ENCODE measurements around the gene RICTOR.

The RICTOR gene

GRCh38 chr5:39117401-39117800 is 43.2 kb upstream of the RICTOR start:
- no peaks in the 10 kb centered on the region for H3K36me3 ChIP-seq (ENCODE audit: insufficient read depth, low read length)
- H3K4me2 ChIP-seq (ENCODE audit: low read length): no peak overlapping the region
- H3K4me1 ChIP-seq (ENCODE audit: insufficient read depth, low read length, severe bottlenecking): no peaks in the 10 kb centered on the region
- no peak overlapping the region for H2AFZ ChIP-seq (ENCODE audit: low read length)
- H3K9me2 ChIP-seq (ENCODE audit: low read depth, low read length): no peaks in the 10 kb centered on the region
- no peaks in the 10 kb centered on the region for H3K79me2 ChIP-seq (ENCODE audit: insufficient read depth, low read length)
- H3F3A ChIP-seq (ENCODE audit: insufficient read depth, low read length): no peaks in the 10 kb centered on the region
- no peak overlapping the region for H3K9ac ChIP-seq (ENCODE audit: low read length)
- no peaks in the 10 kb centered on the region for H3K27me3 ChIP-seq (ENCODE audit: insufficient read depth, low read length)
- no peaks in the 10 kb centered on the region for H4K20me1 ChIP-seq (ENCODE audit: insufficient read depth, low read length)
- no peaks in the 10 kb centered on the region for H3K9me3 ChIP-seq (ENCODE audit: low read length)
- TF ChIP-seq CTCF (IDR thresholded peaks at IDR 0.05; ENCODE audit: low read length): no peak
- no peak for TF ChIP-seq EZH2 (IDR thresholded peaks at IDR 0.05; ENCODE audit: borderline replicate concordance, low read length)
- no peak overlapping the region for H3K4me3 ChIP-seq (ENCODE audit: low read depth, low read length, poor library complexity, severe bottlenecking)
- no peak overlapping the region for H3K27ac ChIP-seq (ENCODE audit: low read depth, low read length, poor library complexity, severe bottlenecking)

- no peaks in the 10 kb centered on the region for H3K79me2 ChIP-seq (ENCODE audit: insufficient read depth, low read length)
- no peak overlapping the region for H3K4me3 ChIP-seq (ENCODE audit: low read depth, low read length, poor library complexity, severe bottlenecking)
- H3K9me3 ChIP-seq (ENCODE audit: low read length): no peaks in the 10 kb centered on the region
- no peak overlapping the region for H2AFZ ChIP-seq (ENCODE audit: low read length)
- no peaks in the 10 kb centered on the region for H3K4me1 ChIP-seq (ENCODE audit: insufficient read depth, low read length, severe bottlenecking)
- no peaks in the 10 kb centered on the region for H3F3A ChIP-seq (ENCODE audit: insufficient read depth, low read length)
- no peak overlapping the region for H3K9ac ChIP-seq (ENCODE audit: low read length)
- no peak overlapping the region for H3K27ac ChIP-seq (ENCODE audit: low read depth, low read length, poor library complexity, severe bottlenecking)
- no peaks in the 10 kb centered on the region for H3K36me3 ChIP-seq (ENCODE audit: insufficient read depth, low read length)
- H3K9me2 ChIP-seq (ENCODE audit: low read depth, low read length): no peaks in the 10 kb centered on the region
- H4K20me1 ChIP-seq (ENCODE audit: insufficient read depth, low read length): no peaks in the 10 kb centered on the region
- H3K4me2 ChIP-seq (ENCODE audit: low read length): no peak overlapping the region
- TF ChIP-seq CTCF (IDR thresholded peaks at IDR 0.05; ENCODE audit: low read length) (no peak), EZH2 (IDR thresholded peaks at IDR 0.05; ENCODE audit: borderline replicate concordance, low read length) (no peak)
- H3K27me3 ChIP-seq (ENCODE audit: insufficient read depth, low read length): no peaks in the 10 kb centered on the region
Observed at GRCh38 chr5:39116344-39117170, 42.4 kb upstream of the RICTOR start.

GRCh38 chr5:39115644-39116343 is 41.6 kb upstream of the RICTOR start:
- H3K4me2 ChIP-seq (ENCODE audit: low read length): no peak overlapping the region
- no peaks in the 10 kb centered on the region for H3F3A ChIP-seq (ENCODE audit: insufficient read depth, low read length)
- H3K4me1 ChIP-seq (ENCODE audit: insufficient read depth, low read length, severe bottlenecking): no peaks in the 10 kb centered on the region
- H3K27ac ChIP-seq (ENCODE audit: low read depth, low read length, poor library complexity, severe bottlenecking): no peak overlapping the region
- no peak overlapping the region for H2AFZ ChIP-seq (ENCODE audit: low read length)
- H3K9me3 ChIP-seq (ENCODE audit: low read length): no peaks in the 10 kb centered on the region
- H3K9ac ChIP-seq (ENCODE audit: low read length): no peak overlapping the region
- H3K27me3 ChIP-seq (ENCODE audit: insufficient read depth, low read length): no peaks in the 10 kb centered on the region
- no peak for TF ChIP-seq CTCF (IDR thresholded peaks at IDR 0.05; ENCODE audit: low read length)
- H3K9me2 ChIP-seq (ENCODE audit: low read depth, low read length): no peaks in the 10 kb centered on the region
- no peaks in the 10 kb centered on the region for H3K79me2 ChIP-seq (ENCODE audit: insufficient read depth, low read length)
- H3K36me3 ChIP-seq (ENCODE audit: insufficient read depth, low read length): no peaks in the 10 kb centered on the region
- H4K20me1 ChIP-seq (ENCODE audit: insufficient read depth, low read length): no peaks in the 10 kb centered on the region
- H3K4me3 ChIP-seq (ENCODE audit: low read depth, low read length, poor library complexity, severe bottlenecking): no peak overlapping the region
